Astrocyte of the cerebellum (primary cell): ENCODE results near the gene ZNF738.
"Not testable (repeated sequence)": the region's sequence is repeated elsewhere in the genome, so short reads cannot be mapped to it uniquely, and the experiment has no call there.

ENCODE experiments used
- DNase-seq: peaks from one replicate; pipeline ENCODE4 v3.0.0-alpha.2; 2011; ENCODE audit warnings: low read depth
- H3K4me3 ChIP-seq: 2 replicates; pipeline ENCODE4 v1.5.1; 2011; ENCODE audit warnings: mild to moderate bottlenecking, low read depth, low read length, moderate library complexity
- in situ Hi-C: cut with HindIII; loops from 2 replicates; pipeline ENCODE4 v1.10.0; 2017; ENCODE audit warnings: low sequenced_read_pairs
- TF ChIP-seq, protein P1 (sequence below): IDR thresholded peaks from 2 replicates; pipeline ENCODE4 v1.5.1; 2012; ENCODE audit warnings: low read length, low read depth, moderate library complexity, mild to moderate bottlenecking; ENCODE audit errors: missing control alignments

The ZNF738 gene

DNA sequence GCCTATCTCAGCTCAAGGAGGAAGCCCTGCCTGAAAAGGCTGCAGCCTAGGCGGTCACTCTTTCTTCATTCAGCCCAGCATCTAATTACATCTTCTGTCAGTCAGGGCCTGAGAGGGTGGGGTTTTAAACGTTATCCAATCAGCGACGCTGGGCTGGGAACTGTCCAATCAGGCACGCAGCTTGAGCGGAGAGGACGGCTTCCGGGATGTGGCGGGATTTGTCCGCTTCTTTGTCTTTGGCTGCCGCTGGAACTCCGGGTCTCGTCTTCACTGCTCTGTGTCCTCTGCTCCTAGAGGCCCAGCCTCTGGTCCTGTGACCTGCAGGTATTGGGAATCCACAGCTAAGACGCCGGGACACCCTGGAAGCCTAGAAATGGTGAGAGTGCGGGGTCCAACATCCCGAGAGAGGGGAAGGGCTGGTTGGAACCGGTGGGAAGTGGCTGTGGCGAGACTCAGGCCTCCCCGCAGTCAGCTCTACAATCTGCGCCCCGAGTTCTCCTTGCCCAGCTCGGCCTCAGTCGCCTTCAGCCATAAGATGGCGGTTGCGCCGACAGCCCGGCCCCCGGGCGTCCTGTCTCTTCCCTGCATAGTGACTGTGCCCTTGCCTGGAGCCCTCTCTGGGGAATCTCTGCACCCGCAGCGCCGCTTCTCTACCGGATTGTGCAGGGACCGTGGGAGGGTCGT lies at the start of gene ZNF738:
Gene ZNF738 (plus strand): TSS at position 233 of the 684 bp plus-strand sequence. CDS start 141 bp downstream, at position 374.
- TF ChIP-seq, protein P1, sequence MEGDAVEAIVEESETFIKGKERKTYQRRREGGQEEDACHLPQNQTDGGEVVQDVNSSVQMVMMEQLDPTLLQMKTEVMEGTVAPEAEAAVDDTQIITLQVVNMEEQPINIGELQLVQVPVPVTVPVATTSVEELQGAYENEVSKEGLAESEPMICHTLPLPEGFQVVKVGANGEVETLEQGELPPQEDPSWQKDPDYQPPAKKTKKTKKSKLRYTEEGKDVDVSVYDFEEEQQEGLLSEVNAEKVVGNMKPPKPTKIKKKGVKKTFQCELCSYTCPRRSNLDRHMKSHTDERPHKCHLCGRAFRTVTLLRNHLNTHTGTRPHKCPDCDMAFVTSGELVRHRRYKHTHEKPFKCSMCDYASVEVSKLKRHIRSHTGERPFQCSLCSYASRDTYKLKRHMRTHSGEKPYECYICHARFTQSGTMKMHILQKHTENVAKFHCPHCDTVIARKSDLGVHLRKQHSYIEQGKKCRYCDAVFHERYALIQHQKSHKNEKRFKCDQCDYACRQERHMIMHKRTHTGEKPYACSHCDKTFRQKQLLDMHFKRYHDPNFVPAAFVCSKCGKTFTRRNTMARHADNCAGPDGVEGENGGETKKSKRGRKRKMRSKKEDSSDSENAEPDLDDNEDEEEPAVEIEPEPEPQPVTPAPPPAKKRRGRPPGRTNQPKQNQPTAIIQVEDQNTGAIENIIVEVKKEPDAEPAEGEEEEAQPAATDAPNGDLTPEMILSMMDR = no peak
- in situ Hi-C loops = no loop called here
- DNase-seq = peak; percentile 93
- peak within 1 kb of the TSS; percentile 85 for H3K4me3 ChIP-seq

DNA sequence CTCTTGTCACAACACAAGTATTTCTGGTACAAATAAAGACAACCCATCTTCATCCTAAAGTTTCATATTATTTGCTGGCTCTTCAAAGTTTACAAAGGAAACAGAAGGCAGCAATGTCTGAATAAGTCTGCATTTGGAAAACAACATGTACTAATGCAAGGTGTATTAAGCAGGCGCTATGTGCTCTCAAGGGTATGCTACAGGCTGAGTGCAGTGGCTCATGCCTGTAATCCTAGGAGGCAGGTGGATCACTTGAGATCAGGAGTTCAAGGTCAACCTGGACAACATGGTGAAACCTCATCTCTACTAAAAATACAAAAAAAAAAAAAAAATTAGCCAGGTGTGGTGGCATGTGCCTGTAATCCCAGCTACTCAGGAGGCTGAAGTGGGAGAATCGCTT lies 46.0 kb upstream of the ZNF738 start:
- H3K4me3 ChIP-seq, DNase-seq, in situ Hi-C loops: not testable (repeated sequence)

DNA sequence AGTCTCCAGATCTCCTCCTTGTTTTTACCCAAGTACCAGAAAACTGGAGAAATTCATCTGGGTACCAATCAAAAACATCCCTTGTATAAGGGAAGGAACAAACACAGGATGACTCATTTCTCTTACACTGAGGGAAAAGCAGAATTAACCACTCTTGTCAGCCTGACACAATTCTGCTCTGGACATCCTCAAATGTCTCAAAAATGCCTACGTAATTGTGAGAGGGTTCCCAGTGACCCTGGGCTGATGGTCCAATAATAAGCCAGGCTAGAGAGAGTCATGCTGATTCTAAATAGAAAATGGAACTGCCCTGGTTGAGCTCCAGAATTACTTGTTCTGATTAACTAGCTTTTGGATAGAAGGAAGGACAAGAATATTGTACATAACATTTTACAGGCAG lies 44.1 kb upstream of the ZNF738 start:
- in situ Hi-C loops = no loop called here
- no peak overlapping the region for H3K4me3 ChIP-seq
- TF ChIP-seq, protein P1 = no peak
- no peak for DNase-seq

GRCh38 chr19:21317821-21318220 lies 41.0 kb upstream of the ZNF738 start:
- TF ChIP-seq, protein P1 = no peak
- in situ Hi-C loops = no loop called here
- DNase-seq = no peak
- H3K4me3 ChIP-seq = no peak overlapping the region

GRCh38 chr19:21321134-21321533 lies 37.7 kb upstream of the ZNF738 start:
- in situ Hi-C loops = no loop called here
- TF ChIP-seq, protein P1 = no peak
- DNase-seq = no peak
- no peak overlapping the region for H3K4me3 ChIP-seq

DNA sequence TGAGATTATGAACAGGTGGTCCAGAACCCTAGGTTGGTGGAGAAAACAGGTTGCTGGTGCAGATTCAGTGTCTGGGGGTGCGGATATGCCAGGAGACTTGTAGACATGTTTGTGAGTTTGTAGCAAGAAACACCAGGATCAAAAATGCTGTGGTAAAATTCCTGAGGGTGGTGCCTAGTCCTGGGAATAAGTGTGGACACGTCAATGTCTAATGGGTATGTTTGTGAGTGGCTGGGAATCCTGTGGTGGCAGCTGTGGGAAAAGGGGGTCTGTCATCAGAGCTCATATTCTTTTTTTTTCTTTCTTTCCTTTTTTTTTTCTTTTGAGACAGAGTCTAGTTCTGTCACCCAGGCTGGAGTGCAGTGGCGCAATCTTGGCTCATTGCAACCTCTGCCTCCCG lies 36.8 kb upstream of the ZNF738 start:
- no peak for DNase-seq
- no peak overlapping the region for H3K4me3 ChIP-seq

GRCh38 chr19:21322528-21322927 lies 36.3 kb upstream of the ZNF738 start:
- in situ Hi-C loops = no loop called here
- no peak for DNase-seq
- no peak overlapping the region for H3K4me3 ChIP-seq
- TF ChIP-seq, protein P1 = no peak

More for the DNA sequence above, 36.8 kb upstream of the ZNF738 start:
- in situ Hi-C loops = no loop called here
- TF ChIP-seq, protein P1 = no peak
